CD4-positive, alpha-beta T cell treated with Interleukin-10 for 1 hour (primary cell): Measurements from ENCODE around the gene FSHB.

ENCODE experiments used
- DNase-seq: peaks from one replicate; pipeline ENCODE4 v3.0.0-alpha.2; 2020

The FSHB gene

GRCh38 chr11:30270671-30271070 lies 39.9 kb downstream of the FSHB start:
- no peak for DNase-seq

DNA sequence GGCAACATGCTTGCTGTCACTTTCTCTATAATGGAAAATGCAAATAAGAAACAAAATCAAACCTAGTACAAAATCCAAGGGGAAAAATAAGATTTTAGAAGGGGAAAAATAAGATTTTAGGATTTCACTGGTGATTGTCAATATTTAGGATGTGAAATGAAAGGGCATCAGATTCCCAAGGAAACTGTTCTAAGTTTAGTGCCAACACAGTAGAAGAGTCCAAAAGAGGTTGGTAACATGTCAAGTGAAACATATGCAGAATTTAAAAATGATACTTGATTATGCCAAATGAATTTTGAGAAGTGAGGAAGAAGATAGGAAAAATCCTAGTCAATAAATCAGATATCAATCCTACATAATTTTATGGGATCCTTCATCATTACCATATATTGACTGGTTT lies 46.4 kb downstream of the FSHB start:
- DNase-seq = no peak

- DNase-seq = no peak
Measured at GRCh38 chr11:30279796-30280195, 49.0 kb downstream of the FSHB start.

DNA sequence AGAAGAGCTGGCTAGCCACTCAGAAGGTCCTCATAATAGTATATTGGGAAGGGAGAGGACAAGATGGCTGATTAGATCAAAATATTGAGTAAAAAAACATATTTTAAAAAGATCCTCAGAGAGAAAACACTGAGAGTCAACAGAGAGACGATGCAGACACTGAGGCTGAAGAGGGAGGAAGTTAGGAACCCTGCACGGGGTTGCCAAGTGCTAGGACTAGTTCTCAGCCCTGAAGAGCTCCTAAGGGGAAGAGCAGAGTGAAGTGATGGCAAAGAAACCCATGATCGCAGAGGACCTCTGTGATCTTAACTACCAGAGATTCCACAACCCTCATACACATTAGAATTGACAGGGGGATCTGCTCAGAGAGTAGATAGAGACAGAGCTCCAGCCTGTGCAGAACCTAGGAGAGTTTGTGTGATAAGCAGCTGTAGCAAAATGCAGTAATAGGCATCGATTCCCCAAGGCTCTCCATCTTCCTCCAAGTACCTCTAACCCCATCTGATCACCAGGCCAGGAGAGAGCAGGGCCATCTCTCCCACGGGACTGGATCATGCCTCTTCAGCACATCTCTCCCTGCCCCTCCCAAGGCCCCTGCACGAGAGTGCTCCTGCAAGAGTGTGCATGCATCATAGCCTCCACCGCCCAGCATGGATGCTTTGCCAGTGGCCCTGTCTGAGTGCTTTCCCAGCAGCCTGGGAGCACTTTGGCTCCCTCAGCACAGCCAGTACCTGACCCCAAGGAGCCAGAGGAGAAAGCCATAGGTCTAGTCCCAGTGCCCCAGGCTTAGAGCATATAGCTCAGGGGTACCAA lies 50.9 kb downstream of the FSHB start:
- DNase-seq = no peak

- peak; percentile 36 for DNase-seq
Measured at GRCh38 chr11:30282289-30282631, 51.4 kb downstream of the FSHB start.
